Chondrocyte (in vitro differentiated cells): ENCODE results near the gene STEAP1B. TPM values are rescaled to one million over a fixed set of nuclear protein-coding genes. Genes with fewer than 3 reads are reported as not detected.
"Not testable (repeated sequence)": the region's sequence is repeated elsewhere in the genome, so short reads cannot be mapped to it uniquely, and the experiment has no call there.

Experiments used
- DNase-seq: peaks from one replicate; pipeline ENCODE4 v3.0.0; 2021; ENCODE audit warnings: mixed read lengths, low spot score
- H3K27ac Mint-ChIP-seq: one replicate; pipeline ENCODE4 v1.8.0; 2021; ENCODE audit warnings: mild to moderate bottlenecking, moderate library complexity, mixed read lengths; ENCODE audit not compliant: unreplicated experiment
- H3K27me3 Mint-ChIP-seq: 2 replicates; pipeline ENCODE4 v1.8.0; 2021; ENCODE audit warnings: low read depth, mixed read lengths
- H3K36me3 Mint-ChIP-seq: 2 replicates; pipeline ENCODE4 v1.8.0; 2021; ENCODE audit warnings: low read depth, mixed read lengths
- H3K4me1 Mint-ChIP-seq: 2 replicates; pipeline ENCODE4 v1.8.0; 2021; ENCODE audit warnings: low read depth, mild to moderate bottlenecking, mixed read lengths
- H3K4me3 Mint-ChIP-seq: one replicate; pipeline ENCODE4 v1.8.0; 2021; ENCODE audit warnings: mild to moderate bottlenecking, moderate library complexity, mixed read lengths; ENCODE audit not compliant: unreplicated experiment
- H3K9me3 Mint-ChIP-seq: 2 replicates; pipeline ENCODE4 v1.8.0; 2021; ENCODE audit warnings: low read depth, mixed read lengths
- CTCF ChIP-seq: fragments of 200-600 bp; sonication (generic); IDR thresholded peaks from 2 replicates; pipeline ENCODE4 v1.5.0; 2021; ENCODE audit warnings: antibody characterized with exemption, mild to moderate bottlenecking, moderate library complexity
- long read RNA-seq: library from polyadenylated mRNA; stranded (forward); transcript quantifications from one replicate; pipeline ENCODE4 v2.0.0, GENCODE V29; 2021
- total RNA-seq: library from RNA; stranded (reverse); gene quantifications from 3 replicates; pipeline ENCODE4 v1.2.1, GENCODE V29; 2021

The STEAP1B gene
- total RNA-seq, result 1.5 to 5.1 TPM (median 4.2 TPM) in 3 replicates
- long read RNA-seq, partial matches to known transcripts, result 0 of 2 reads
- long read RNA-seq, other reads (novel, unspliced or antisense), result 2 of 2 reads

GRCh38 chr7:22499888-22500689 lies at the start of gene STEAP1B:
Gene STEAP1B (minus strand): TSS chr7:22500188. CDS start chr7:22494855, 5,333 bp downstream.
- not testable (repeated sequence) for H3K9me3 Mint-ChIP-seq, H3K27me3 Mint-ChIP-seq, H3K36me3 Mint-ChIP-seq, DNase-seq
- H3K4me1 Mint-ChIP-seq, result peaks cover 29% of the 10 kb centered on the region
- TF ChIP-seq CTCF, result peak; percentile 84
- H3K27ac Mint-ChIP-seq, result peak within 1 kb of the TSS; percentile 47
- peak within 1 kb of the TSS; percentile 68 for H3K4me3 Mint-ChIP-seq

- Mint-ChIP-seq H3K36me3 (no peaks in the 10 kb centered on the region), H3K27ac (no peak overlapping the region), H3K27me3 (peaks cover 28% of the 10 kb centered on the region)
These were observed 49.1 kb upstream of the STEAP1B start for GRCh38 chr7:22549051-22549450.

GRCh38 chr7:22548313-22548712 lies 48.3 kb upstream of the STEAP1B start:
- no peaks in the 10 kb centered on the region for H3K9me3 Mint-ChIP-seq
- DNase-seq, result no peak
- no peak overlapping the region for H3K27ac Mint-ChIP-seq
- peaks cover 26% of the 10 kb centered on the region for H3K27me3 Mint-ChIP-seq
- H3K4me3 Mint-ChIP-seq, result no peak overlapping the region
- peaks cover 13% of the 10 kb centered on the region for H3K4me1 Mint-ChIP-seq
- no peaks in the 10 kb centered on the region for H3K36me3 Mint-ChIP-seq
- TF ChIP-seq CTCF, result no peak

More at GRCh38 chr7:22549051-22549450, 49.1 kb upstream of the STEAP1B start:
- peaks cover 13% of the 10 kb centered on the region for H3K4me1 Mint-ChIP-seq
- no peaks in the 10 kb centered on the region for H3K9me3 Mint-ChIP-seq
- peak overlapping the region; percentile 81 for H3K4me3 Mint-ChIP-seq
- no peak for DNase-seq
- no peak for TF ChIP-seq CTCF

- peaks cover 13% of the 10 kb centered on the region for H3K4me1 Mint-ChIP-seq
- no peaks in the 10 kb centered on the region for H3K36me3 Mint-ChIP-seq
- no peak for TF ChIP-seq CTCF
- H3K4me3 Mint-ChIP-seq, result no peak overlapping the region
- H3K9me3 Mint-ChIP-seq, result no peaks in the 10 kb centered on the region
- H3K27me3 Mint-ChIP-seq, result peaks cover 21% of the 10 kb centered on the region
- H3K27ac Mint-ChIP-seq, result no peak overlapping the region
- no peak for DNase-seq
These were observed 46.8 kb upstream of the STEAP1B start for GRCh38 chr7:22546769-22547168.

- no peak for DNase-seq
- TF ChIP-seq CTCF, result no peak
- H3K4me1 Mint-ChIP-seq, result peaks cover 10% of the 10 kb centered on the region
These were observed 45.5 kb upstream of the STEAP1B start for GRCh38 chr7:22545529-22545928.

More at GRCh38 chr7:22545529-22545928, 45.5 kb upstream of the STEAP1B start:
- no peak overlapping the region for H3K27ac Mint-ChIP-seq
- no peaks in the 10 kb centered on the region for H3K9me3 Mint-ChIP-seq
- H3K36me3 Mint-ChIP-seq, result no peaks in the 10 kb centered on the region
- peaks cover 16% of the 10 kb centered on the region for H3K27me3 Mint-ChIP-seq
- H3K4me3 Mint-ChIP-seq, result no peak overlapping the region
